SU-DHL-6 (cell line): ENCODE data around the gene RHBDF2.

ENCODE experiments used
- H2AFZ ChIP-seq: fragments of 200-600 bp; sonication (generic); 2 replicates; pipeline ENCODE4 v1.6.1; 2014; ENCODE audit warnings: low read depth, mild to moderate bottlenecking, moderate library complexity, mixed read lengths, antibody characterized with exemption, low read length; ENCODE audit not compliant: severe bottlenecking
- H3F3A ChIP-seq: fragments of 200-600 bp; shearing (Covaris generic); 2 replicates; pipeline ENCODE4 v1.6.0; 2016; ENCODE audit warnings: antibody characterized with exemption, mild to moderate bottlenecking; ENCODE audit not compliant: insufficient read depth
- H3K27ac ChIP-seq: fragments of 200-600 bp; sonication (generic); 2 replicates; pipeline ENCODE4 v1.5.1; 2016; ENCODE audit warnings: low read depth, mild to moderate bottlenecking, low read length, moderate library complexity, mixed read lengths
- H3K27me3 ChIP-seq: fragments of 200-600 bp; sonication (generic), shearing (Covaris generic); 2 replicates; pipeline ENCODE4 v1.6.0; 2014; ENCODE audit warnings: mild to moderate bottlenecking, low read length
- H3K36me3 ChIP-seq: fragments of 200-600 bp; sonication (generic); 2 replicates; pipeline ENCODE4 v1.6.1; 2014; ENCODE audit warnings: mild to moderate bottlenecking, low read length, mixed read lengths
- H3K4me2 ChIP-seq: fragments of 300-600, 200-600 bp; shearing (Covaris generic), sonication (generic); 2 replicates; pipeline ENCODE4 v1.6.0; 2014; ENCODE audit warnings: low read length, low read depth, mild to moderate bottlenecking; ENCODE audit not compliant: poor library complexity, severe bottlenecking
- H3K4me3 ChIP-seq: fragments of 200-600 bp; sonication (generic); 2 replicates; pipeline ENCODE4 v1.5.1; 2014; ENCODE audit warnings: antibody characterized with exemption, low read length, mild to moderate bottlenecking, mixed read lengths; ENCODE audit not compliant: insufficient read depth, poor library complexity, severe bottlenecking
- H3K79me2 ChIP-seq: fragments of 200-600 bp; sonication (generic); 2 replicates; pipeline ENCODE4 v1.6.1; 2014; ENCODE audit warnings: mild to moderate bottlenecking, low read length, moderate library complexity; ENCODE audit not compliant: insufficient read depth
- H3K9ac ChIP-seq: fragments of 200-600 bp; sonication (generic); 2 replicates; pipeline ENCODE4 v1.7.0; 2014; ENCODE audit warnings: mild to moderate bottlenecking, low read length
- H3K9me2 ChIP-seq: fragments of 200-600 bp; sonication (generic); replicated peaks from 2 replicates; pipeline ENCODE4 v1.6.1; 2014; ENCODE audit warnings: low read length; ENCODE audit not compliant: insufficient read depth
- H3K9me3 ChIP-seq: fragments of 200-600 bp; sonication (generic); 2 replicates; pipeline ENCODE4 v1.6.1; 2014; ENCODE audit warnings: low read length, mixed read lengths; ENCODE audit not compliant: insufficient read depth
- H4K20me1 ChIP-seq: fragments of 200-600 bp; sonication (generic); 2 replicates; pipeline ENCODE4 v1.6.1; 2014; ENCODE audit warnings: low read depth, mild to moderate bottlenecking, antibody characterized with exemption, low read length, moderate library complexity, mixed read lengths
- EZH2phosphoT487 ChIP-seq: fragments of 200-600 bp; sonication (generic), shearing (Covaris generic); conservative IDR thresholded peaks from 2 replicates; pipeline ENCODE4 v1.6.1; 2018; ENCODE audit warnings: mild to moderate bottlenecking, antibody characterized with exemption, low read length, moderate library complexity, mixed read lengths
- TF ChIP-seq, protein P1 (sequence below): fragments of 200-600 bp; sonication (generic); IDR thresholded peaks from one replicate; pipeline ENCODE4 v1.5.1; 2017; ENCODE audit warnings: antibody characterized with exemption, mild to moderate bottlenecking, low read length, moderate library complexity; ENCODE audit not compliant: insufficient read depth, poor library complexity, severe bottlenecking

The RHBDF2 gene

DNA sequence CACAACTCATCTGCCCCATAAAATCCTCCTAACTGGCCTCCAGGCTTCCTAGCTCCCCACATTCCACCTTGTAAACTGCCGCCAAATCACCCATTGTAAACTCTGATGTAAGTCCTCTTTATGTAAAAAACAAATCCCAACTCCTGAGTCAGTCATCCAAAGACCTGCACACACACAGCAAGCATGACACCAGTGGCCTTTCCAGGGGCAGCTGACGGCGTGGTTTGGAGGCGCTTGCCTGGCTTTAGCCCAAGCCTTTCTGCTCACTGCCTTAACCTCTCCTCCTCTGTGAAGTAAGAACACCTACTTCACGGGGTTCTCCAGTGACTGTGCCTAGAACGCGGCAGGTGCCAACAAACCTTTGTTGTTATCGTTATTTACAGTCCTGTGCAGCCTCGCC, 62.3 kb downstream of the RHBDF2 start:
- Histone ChIP-seq H3K27ac (no peak overlapping the region), H3K79me2 (peaks cover 11% of the 10 kb centered on the region; the same call in 1 of the 2 replicates), H3K36me3 (no peaks in the 10 kb centered on the region), H3K4me3 (no peak overlapping the region), H3K9me3 (no peaks in the 10 kb centered on the region), H3K9ac (no peak overlapping the region), H3K27me3 (no peaks in the 10 kb centered on the region), H3K9me2 (no peaks in the 10 kb centered on the region), H3K4me2 (no peak overlapping the region), H2AFZ (no peak overlapping the region), H4K20me1 (no peaks in the 10 kb centered on the region), H3F3A (no peaks in the 10 kb centered on the region)
- no peak for TF ChIP-seq EZH2phosphoT487
- TF ChIP-seq, protein P1, sequence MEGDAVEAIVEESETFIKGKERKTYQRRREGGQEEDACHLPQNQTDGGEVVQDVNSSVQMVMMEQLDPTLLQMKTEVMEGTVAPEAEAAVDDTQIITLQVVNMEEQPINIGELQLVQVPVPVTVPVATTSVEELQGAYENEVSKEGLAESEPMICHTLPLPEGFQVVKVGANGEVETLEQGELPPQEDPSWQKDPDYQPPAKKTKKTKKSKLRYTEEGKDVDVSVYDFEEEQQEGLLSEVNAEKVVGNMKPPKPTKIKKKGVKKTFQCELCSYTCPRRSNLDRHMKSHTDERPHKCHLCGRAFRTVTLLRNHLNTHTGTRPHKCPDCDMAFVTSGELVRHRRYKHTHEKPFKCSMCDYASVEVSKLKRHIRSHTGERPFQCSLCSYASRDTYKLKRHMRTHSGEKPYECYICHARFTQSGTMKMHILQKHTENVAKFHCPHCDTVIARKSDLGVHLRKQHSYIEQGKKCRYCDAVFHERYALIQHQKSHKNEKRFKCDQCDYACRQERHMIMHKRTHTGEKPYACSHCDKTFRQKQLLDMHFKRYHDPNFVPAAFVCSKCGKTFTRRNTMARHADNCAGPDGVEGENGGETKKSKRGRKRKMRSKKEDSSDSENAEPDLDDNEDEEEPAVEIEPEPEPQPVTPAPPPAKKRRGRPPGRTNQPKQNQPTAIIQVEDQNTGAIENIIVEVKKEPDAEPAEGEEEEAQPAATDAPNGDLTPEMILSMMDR: no peak

DNA sequence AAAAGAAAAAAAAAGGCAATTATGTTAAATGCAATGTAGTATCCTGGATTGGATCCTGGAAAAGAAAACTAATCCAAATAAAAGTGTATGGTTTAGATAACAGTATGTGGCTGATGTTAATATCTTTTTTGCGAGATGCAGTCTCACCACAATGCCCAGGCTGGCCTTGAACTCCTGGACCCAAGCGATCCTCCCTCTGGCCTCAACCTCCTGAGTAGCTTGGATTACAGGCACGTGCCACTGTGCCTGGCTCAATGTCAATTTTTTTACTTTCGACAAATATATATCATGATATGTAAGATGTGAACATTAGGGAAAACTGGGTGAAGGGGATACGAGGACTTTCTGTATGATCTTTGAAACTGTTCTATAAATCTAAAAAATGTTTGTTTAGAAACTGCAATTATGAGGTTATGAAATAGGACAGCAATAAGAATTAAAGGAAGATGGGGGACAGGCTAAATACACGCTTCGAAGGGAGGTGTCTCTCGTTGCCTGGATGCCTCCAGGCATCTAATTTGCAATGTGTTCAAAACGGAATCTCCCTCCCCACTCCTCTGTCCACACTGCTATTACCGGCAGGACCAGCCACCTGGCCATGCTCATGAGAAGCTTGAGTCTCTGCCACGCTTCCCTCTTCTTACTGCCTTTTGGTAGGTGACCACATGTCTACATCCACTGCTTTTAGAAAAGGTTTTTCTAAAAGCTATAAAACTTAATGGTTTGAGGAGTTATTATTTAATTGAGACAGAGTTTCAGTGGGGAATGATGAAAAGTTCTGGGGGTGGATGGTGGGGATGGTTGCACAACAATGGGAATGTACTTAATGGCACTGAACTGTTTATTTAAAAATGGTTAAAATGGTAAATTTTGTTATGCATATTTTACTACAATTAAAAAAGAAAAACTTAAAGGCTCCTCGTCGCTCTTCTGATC, 63.5 kb downstream of the RHBDF2 start:
- no peak for TF ChIP-seq EZH2phosphoT487
- TF ChIP-seq, protein P1: no peak
- H4K20me1 ChIP-seq: no peaks in the 10 kb centered on the region; the same call in 1 of the 2 replicates
- H3K4me2 ChIP-seq: no peak overlapping the region

DNA sequence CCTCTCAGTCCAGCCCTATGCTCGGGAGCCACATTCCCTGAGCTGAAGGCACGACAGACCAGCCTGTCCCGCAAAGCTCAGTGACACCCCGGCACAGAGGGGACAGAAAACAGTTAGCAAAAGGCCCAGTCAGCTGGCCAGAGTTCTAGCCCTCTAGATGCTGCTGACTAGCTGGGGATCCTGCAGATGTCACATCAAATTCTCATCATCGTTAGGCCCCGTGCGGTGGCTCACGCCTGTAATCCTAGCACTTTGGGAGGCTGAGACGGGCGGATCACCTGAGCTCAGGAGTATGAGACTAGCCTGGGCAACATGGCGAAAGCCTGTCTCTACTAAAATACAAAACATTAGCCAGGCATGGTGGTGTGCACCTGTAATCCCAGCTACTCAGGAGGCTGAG, 65.5 kb downstream of the RHBDF2 start:
- Histone ChIP-seq H3K9me2 (no peaks in the 10 kb centered on the region), H3K4me2 (no peak overlapping the region), H4K20me1 (peaks cover 6% of the 10 kb centered on the region; the same call in 1 of the 2 replicates), H3K9ac (no peak overlapping the region), H3K4me3 (no peak overlapping the region), H3F3A (no peaks in the 10 kb centered on the region), H3K79me2 (no peaks in the 10 kb centered on the region; the same call in 1 of the 2 replicates), H3K36me3 (no peaks in the 10 kb centered on the region), H3K9me3 (no peaks in the 10 kb centered on the region), H3K27ac (no peak overlapping the region), H3K27me3 (no peaks in the 10 kb centered on the region), H2AFZ (no peak overlapping the region)
- TF ChIP-seq, protein P1: no peak
- no peak for TF ChIP-seq EZH2phosphoT487

More for the DNA sequence above, 63.5 kb downstream of the RHBDF2 start:
- no peaks in the 10 kb centered on the region for H3K36me3 ChIP-seq
- no peaks in the 10 kb centered on the region for H3F3A ChIP-seq
- H3K27me3 ChIP-seq: no peaks in the 10 kb centered on the region
- no peaks in the 10 kb centered on the region for H3K9me2 ChIP-seq
- H3K9ac ChIP-seq: no peak overlapping the region
- H2AFZ ChIP-seq: no peak overlapping the region
- H3K79me2 ChIP-seq: peaks cover 10% of the 10 kb centered on the region; the same call in 1 of the 2 replicates
- H3K4me3 ChIP-seq: no peak overlapping the region
- H3K9me3 ChIP-seq: no peaks in the 10 kb centered on the region
- H3K27ac ChIP-seq: no peak overlapping the region
